ENCODE data around the gene SIRT3.

Gene SIRT3

DNA sequence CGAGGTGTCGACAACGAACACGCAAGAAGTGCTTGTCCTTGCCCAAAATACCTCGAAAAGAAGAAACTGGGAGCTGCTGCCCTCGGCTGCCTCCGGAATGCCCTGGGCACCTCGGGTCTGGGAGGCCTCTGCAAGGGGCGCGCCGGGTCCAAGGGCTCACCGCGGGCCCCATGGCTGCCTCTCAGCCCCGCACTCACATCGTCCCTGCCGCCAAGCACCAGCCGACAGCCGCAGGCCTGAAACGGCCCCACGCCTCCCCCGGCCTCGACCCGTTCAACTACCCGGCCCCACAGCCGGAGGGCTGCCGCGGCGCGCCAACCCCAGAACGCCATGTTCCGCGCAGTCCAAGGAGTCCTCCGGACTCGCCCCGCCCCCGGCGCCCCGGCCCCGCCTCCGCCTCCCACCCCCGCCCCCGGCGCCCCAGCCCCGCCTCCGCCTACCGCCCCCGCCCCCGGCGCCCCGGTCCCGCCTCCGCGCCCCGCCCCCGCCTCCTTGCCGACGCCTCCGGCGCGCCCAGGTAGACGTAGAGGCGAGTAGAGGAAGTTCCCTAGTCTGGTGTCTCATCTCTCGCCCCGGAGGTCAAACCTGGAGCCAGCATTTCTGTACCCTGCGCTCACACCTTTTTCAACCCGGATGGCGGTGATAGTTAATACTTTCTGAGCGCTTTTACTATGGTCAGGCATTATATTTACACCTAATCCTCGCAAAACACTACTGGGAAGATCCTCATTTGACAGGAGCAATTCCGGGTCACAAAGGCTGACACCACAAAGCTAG, at the start of gene SIRT3:
Gene SIRT3, minus strand, starts transcription at position 346 of the 777 bp plus-strand sequence. Its CDS starts 14 bp downstream, at position 332.
- peak; percentile 65 for DNase-seq (ENCODE audit: low spot score)

DNA sequence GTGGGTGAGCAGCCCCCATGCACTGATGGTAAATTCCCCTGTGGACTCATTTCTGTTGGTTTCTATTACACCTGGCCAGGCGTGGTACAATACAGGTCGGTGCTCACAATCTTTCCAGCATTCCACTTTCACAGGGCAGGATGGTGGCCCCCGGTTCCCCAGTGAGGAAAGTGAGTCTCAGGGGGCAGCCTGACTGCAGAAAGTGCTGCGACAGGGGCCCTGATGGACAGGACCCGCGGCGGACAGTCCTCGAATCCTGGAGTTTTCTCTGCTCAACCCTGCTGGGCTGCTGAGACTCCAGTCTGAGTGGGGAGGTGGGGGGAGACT, 49.7 kb upstream of the SIRT3 start:
- DNase-seq (ENCODE audit: low spot score) = no peak

DNA sequence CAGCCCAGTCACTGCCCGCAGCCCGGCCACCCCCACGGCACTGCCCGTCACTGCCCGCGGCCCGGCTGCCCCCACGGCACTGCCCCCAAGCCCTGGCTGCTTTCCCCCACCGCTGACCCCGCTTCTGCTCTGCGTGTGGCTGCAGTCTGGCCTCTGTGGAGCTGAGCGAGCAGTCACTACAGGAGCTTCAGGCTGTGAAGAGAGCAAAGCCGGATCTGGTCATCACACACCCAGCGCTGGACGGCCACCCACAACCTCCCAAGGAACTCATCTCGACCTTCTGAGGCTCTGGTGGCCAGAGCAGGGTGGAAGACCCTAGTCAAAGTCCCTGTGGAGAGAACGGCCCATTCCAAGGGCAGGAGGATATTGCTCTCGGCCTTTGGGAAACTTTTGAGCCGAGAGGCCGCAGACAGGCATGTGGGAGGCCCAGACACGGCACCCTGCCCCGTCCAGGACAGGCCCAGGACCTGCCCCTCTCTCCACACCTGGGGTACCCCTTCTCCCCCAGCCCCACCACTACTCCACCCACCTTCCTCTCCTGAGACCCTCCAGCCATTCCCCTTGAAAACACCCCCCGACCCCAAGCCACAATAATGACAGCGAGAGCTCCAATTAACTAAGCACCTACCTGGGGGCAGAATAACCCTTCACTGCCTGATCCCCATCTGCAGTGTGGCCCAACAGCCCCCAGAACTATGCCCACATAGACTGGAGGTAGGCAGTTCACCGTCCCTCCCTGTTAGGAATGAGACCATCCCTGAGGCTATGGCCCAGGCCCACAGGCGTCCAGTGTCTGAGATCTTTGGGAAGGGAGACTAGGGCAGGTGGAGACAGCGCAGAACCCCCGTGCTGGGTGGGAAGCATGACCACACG, 49.1 kb upstream of the SIRT3 start:
- no peak for DNase-seq (ENCODE audit: low spot score)

DNA sequence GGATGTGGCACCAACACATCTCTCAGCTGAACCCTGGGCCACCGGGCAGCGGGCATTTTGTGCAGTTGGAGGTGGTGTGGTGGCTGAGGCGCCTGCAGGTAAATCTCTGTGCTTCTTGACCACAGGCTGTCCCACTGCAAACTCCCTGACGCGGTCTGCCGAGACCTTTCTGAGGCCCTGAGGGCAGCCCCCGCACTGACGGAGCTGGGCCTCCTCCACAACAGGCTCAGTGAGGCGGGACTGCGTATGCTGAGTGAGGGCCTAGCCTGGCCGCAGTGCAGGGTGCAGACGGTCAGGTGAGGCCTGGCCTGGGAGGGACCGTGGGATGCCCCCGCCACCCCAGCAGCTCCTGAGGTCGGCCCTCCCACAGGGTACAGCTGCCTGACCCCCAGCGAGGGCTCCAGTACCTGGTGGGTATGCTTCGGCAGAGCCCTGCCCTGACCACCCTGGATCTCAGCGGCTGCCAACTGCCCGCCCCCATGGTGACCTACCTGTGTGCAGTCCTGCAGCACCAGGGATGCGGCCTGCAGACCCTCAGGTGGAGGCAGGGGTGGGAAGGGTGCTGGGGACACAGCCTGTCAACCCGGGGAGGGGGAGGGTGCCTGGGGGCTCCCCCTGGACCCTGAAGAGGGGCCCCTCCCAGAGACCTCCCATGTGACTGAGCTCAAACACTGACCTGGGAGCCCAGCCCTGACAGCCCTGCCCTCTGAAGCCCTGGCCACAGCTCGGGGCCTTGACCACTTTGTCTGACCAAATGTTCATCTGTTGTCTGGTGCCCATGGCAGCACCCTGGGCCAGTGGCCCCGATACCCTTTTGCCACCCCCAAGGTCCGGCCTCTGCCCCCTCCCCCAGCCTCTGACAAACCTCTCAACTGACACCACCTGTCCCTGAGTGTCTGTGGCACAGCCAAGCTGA, 48.2 kb upstream of the SIRT3 start:
- no peak for DNase-seq (ENCODE audit: low spot score)

DNA sequence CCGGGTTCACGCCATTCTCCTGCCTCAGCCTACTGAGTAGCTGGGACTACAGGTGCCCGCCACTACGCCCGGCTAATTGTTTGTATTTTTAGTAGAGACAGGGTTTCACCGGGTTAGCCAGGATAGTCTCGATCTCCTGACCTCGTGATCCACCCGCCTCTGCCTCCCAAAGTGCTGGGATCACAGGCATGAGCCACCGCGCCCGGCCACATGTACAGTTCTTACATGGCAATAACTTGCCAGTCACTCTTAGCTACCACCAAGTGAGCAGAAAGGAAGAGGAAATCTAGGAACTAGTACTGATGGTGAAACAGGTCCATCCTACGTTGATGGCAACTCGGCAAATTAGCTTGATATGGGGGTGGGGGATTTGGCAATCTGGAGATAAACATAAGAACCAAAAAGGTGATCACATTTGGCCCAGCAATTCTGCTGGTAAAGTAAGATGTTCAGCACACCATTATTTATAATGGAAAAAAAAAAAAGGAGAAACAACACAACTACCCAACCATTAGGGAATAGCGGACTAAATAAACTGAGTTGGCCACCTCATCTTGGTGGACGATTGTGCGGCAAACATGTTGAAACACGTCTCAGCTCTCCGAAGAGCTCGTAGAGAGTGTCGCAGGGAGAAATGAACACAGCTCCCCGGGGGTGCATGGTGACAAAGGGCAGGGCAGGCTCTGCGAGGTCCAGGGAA, 47.4 kb upstream of the SIRT3 start:
- DNase-seq (ENCODE audit: low spot score) = no peak

DNA sequence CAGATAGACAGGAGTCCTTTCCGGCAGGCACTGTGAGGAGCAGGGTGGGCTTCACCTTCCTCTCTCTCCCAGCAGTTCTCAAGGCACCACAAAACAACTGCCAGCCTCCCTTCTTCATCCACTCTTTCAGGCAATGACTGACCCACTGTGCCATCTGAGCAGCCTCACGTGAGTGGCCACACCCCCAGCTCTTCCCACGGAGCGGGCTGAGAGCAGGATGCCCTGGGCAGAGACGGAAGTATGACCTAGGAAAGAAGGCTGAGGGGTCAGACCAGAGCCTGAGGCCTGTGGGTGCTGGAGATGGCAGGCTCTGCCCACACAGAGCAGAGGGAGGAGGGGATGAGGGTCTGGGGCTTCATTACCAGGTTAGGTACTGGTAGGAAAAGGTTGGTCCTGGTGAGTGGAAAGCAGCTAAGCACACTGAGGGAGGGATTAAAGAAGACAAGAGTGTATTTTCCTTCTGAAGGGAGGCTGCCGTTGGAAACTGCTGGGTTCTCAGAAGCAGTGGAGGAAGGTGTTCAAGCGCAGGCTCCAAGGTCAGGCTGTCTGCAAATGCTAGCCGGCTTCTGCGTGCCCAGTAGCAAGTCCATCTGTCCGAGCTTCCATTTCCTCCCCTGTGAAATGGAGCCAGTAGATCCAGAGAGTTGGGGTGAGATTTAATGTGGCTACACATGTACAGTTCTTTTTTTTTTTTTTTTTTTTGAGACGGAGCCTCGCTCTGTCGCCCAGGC, 46.7 kb upstream of the SIRT3 start:
- no peak for DNase-seq (ENCODE audit: low spot score)

DNA sequence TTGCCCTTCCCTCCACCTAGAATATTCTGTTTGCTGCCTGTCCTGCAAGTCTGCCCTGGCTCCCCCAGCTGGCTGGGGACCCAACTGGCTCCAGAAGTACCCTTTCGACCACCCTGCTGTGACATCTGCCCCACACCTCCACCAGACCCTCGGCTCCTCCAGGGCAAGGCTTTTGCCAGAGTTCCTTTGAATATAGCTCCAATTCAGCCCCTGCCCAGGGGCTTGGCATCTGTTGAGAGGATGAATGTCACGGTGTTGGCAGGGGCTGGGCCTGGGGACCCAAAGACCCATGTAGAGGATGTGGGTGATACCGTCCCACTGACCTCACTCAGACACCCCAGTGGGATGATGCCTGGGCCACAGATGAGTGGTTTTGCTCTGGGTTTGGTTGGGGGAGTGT, 46.0 kb upstream of the SIRT3 start:
- no peak for DNase-seq (ENCODE audit: low spot score)

DNA sequence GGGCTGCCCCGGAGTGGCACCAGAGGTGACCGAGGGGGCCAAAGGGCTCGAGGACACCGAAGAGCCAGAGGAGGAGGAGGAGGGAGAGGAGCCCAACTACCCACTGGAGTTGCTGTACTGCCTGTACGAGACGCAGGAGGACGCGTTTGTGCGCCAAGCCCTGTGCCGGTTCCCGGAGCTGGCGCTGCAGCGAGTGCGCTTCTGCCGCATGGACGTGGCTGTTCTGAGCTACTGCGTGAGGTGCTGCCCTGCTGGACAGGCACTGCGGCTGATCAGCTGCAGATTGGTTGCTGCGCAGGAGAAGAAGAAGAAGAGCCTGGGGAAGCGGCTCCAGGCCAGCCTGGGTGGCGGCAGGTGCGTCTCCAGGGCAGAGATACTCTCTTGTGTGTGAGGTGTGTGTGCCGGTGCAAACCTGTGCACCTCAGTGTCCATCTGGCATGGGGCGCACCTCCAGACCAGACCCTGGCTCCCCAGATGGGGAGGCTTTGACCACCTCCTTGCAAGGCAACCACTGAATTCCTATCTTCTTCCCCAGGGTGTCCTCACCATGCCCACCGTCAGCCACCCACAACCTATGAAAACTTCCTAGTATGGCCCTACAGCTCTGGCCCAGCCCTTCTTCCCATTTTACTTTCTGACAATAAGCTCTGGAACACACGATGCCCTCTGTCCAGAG, 45.5 kb upstream of the SIRT3 start:
- no peak for DNase-seq (ENCODE audit: low spot score)

DNA sequence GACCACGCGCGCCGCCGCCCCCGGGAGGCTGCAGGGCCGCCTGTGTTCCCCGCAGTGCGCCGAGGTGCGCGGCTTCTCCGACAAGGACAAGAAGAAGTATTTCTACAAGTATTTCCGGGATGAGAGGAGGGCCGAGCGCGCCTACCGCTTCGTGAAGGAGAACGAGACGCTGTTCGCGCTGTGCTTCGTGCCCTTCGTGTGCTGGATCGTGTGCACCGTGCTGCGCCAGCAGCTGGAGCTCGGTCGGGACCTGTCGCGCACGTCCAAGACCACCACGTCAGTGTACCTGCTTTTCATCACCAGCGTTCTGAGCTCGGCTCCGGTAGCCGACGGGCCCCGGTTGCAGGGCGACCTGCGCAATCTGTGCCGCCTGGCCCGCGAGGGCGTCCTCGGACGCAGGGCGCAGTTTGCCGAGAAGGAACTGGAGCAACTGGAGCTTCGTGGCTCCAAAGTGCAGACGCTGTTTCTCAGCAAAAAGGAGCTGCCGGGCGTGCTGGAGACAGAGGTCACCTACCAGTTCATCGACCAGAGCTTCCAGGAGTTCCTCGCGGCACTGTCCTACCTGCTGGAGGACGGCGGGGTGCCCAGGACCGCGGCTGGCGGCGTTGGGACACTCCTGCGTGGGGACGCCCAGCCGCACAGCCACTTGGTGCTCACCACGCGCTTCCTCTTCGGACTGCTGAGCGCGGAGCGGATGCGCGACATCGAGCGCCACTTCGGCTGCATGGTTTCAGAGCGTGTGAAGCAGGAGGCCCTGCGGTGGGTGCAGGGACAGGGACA, 44.8 kb upstream of the SIRT3 start:
- no peak for DNase-seq (ENCODE audit: low spot score)

DNA sequence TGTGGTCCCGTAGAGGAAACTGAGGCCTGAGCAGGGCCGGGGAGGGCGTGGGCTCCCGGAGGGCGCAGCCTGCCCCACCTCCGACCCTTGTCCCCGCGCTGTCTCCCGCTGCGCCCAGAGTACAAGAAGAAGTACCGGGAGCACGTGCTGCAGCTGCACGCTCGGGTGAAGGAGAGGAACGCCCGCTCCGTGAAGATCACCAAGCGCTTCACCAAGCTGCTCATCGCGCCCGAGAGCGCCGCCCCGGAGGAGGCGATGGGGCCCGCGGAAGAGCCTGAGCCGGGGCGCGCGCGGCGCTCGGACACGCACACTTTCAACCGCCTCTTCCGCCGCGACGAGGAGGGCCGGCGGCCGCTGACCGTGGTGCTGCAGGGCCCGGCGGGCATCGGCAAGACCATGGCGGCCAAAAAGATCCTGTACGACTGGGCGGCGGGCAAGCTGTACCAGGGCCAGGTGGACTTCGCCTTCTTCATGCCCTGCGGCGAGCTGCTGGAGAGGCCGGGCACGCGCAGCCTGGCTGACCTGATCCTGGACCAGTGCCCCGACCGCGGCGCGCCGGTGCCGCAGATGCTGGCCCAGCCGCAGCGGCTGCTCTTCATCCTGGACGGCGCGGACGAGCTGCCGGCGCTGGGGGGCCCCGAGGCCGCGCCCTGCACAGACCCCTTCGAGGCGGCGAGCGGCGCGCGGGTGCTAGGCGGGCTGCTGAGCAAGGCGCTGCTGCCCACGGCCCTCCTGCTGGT, 44.0 kb upstream of the SIRT3 start:
- DNase-seq (ENCODE audit: low spot score) = no peak

DNA sequence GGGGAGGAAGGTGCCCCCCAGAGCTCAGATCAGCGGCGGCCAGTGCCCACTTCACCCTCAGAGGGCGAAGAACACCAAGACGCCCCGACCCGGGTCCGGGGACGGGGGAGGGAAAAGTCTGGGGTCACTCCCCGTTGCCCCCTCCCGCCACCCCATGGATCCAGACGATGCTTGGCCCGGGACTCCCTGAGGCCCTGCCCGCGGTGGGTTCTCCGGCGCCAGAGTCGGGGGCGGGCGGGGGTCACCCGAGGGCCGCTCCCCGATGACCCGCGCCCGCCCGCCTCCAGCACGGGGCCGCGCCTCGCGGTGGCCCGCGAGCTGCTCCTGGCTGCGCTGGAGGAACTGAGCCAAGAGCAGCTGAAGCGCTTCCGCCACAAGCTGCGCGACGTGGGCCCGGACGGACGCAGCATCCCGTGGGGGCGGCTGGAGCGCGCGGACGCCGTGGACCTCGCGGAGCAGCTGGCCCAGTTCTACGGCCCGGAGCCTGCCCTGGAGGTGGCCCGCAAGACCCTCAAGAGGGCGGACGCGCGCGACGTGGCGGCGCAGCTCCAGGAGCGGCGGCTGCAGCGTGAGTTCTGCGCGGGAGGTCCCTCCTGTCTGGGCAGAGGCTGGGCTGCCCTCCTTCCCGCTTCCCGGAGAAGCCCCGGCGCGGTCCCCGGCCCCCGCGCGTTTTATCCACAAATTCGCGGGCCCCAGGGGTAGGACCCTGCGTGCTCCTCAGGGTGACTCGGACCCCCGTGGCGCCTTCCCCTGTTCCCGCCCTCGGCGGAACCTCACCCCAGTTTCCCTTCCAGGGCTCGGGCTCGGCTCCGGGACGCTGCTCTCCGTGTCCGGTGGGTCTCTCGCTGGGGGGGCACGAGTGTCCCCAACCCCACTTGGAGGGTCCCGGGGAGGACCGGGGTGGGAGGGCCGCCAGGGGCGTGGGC, 43.2 kb upstream of the SIRT3 start:
- DNase-seq (ENCODE audit: low spot score) = no peak

DNA sequence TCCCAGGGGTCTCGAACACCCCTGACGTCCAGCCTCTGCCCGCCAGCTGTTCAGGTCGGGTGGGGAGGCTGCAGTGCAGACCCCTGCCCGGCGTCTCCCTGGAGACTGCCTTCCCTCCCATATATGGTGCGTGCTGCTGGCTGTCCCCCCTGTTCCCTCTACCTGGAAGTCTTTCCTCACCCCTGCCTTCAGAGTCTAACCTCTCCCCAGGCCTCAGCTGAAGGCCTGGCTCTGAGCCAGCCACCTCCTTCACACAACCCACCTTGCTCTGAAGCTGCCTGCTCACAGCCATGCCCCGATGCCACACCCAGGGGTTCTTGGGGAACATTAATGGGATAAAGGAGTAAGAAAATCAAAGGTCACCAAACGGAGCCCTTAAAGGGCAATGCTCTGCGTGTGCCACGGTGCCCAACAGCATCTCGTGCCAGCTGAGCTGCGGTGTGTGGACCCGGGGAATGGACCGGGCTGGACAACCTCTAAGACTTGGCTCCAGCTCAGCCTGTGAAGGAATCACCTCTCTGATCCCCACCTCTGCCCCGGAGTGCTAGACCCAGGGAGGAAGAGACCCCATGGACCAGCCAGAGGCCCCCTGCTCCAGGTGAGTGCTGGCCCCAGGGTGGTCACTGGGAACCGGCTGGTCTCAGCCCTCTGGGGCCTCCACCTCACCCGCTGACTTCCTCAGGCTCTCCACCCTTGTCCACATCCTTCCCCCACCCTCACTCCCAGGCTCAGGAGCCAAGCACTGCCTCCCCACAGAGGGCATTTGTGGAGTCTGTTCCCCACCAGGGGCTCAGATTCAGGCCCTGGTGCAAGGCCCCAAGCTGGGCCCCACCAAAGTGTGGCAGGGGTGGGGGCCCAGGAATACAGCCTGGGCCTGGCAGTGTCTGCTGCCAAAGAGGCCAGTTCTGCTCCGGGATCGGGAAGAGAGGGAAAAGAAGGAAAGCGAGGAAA, 42.1 kb upstream of the SIRT3 start, which contains the start of gene NLRP6:
Gene NLRP6, plus strand, starts transcription at position 407 of the 951 bp plus-strand sequence. Its CDS starts 163 bp downstream, at position 570.
- no peak for DNase-seq (ENCODE audit: low spot score)

DNA sequence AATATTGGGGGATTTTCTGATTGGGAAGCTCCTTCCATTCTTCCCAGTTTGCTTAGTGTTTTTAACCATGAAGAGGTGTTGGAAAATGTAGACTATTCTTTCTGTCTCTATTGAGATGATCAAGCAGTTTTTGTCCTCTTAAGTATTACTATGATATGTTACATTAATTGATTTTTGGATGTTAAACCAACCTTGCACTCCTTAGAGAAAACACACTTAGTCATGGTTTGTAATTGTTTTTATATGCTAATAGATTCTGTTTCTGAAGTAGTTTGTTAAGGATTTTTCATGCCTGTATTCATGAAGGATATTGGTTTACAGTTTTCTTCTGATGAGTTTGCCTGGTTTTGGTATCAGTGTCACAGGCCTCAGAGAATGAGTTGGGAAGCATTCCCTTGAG, 40.1 kb upstream of the SIRT3 start:
- DNase-seq (ENCODE audit: low spot score) = no peak

DNA sequence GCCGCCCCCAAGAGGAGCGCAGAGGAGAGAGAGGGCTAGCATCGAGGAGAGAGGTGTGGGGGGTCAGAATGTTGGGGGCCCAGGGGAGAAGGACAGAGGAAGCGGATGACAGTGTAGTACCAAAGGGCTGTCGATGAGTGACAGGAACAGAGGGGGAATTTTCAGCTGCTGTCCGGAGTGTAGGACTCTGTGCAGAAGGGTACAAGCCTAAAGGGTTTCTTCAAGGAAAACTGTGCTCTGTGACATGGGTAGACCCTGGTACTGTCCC, 36.7 kb upstream of the SIRT3 start:
- DNase-seq (ENCODE audit: low spot score) = no peak

DNA sequence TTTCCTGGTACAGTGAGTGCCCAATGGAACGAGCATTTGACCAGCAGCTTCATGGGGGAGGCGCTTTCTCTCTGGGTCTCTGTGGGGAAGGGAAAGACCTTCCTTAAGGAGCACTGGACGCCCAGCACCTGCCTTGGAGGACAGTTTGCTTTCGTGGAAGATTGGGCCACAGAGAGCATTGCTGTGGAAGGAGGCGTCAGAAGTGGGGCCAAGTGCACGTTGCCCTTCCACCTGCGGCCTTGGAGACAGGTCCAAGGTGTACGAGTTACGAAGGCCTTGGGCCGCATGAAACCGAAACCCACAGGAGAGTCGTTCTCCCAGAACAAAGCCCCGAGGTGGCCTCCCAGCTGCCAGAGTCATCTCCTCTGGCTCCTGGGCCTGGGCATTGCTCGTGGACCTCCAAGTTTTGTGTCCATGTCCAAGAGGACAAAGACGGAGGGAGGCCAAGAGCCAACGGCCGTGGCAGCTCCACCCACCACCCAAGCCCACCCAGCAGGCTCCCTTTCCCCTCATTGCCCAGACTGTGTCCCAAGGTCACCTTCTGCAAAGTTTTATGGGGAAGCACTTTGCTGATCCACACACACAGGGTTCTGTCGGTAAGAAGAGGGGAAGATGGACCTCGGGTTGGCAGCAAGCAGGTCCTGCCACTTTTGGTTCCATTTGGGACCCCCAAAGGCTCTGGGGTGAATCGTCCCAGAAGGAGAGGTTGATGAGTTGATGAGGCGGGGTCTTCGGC, 36.2 kb upstream of the SIRT3 start:
- no peak for DNase-seq (ENCODE audit: low spot score)

DNA sequence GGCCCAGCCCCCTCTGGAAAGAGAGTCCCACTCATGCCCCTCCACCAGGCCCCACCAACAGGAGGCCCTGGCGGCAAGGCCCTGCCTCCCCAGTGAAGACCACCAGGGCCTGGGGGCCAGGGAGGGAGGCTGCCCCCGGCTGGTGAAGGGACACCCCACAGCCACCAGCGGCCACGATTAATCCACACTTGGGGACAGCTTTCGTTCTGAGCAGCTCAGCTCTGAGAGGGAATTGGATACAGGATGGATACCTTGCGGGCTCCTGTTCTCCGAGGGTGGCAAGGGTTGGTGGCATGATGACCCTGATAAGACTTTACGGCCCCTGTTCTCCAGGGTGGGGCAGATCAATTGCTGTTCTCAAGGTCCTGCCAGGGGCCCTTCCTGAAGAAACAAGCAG, 35.2 kb upstream of the SIRT3 start:
- no peak for DNase-seq (ENCODE audit: low spot score)

Data from putamen (tissue), 1 donor.